Upper lobe of right lung (tissue), 1 donor: ENCODE data around the gene HS6ST2. TPM values are rescaled to one million over a fixed set of nuclear protein-coding genes. Genes with fewer than 3 reads are reported as not detected.

Experiments used
- ATAC-seq: fragments of 200-7000 bp; cut with Tn5 transposase; one replicate; pipeline ENCODE4 v1.9.1; 2020; ENCODE audit warnings: mild to moderate bottlenecking, moderate library complexity
- DNase-seq: peaks from one replicate; pipeline ENCODE4 v3.0.0-alpha.2; 2020
- H3K27ac ChIP-seq: fragments of 200-600 bp; one replicate; pipeline ENCODE4 v1.8.0; 2022
- H3K27me3 ChIP-seq: fragments of 200-600 bp; one replicate; pipeline ENCODE4 v1.8.0; 2022; ENCODE audit warnings: mild to moderate bottlenecking
- H3K36me3 ChIP-seq: fragments of 200-600 bp; one replicate; pipeline ENCODE4 v1.8.0; 2022
- H3K4me1 ChIP-seq: fragments of 200-600 bp; one replicate; pipeline ENCODE4 v1.8.0; 2022
- H3K4me3 ChIP-seq: fragments of 200-600 bp; one replicate; pipeline ENCODE4 v1.8.0; 2022; ENCODE audit warnings: mild to moderate bottlenecking
- H3K9me3 ChIP-seq: fragments of 200-600 bp; one replicate; pipeline ENCODE4 v1.8.0; 2022
- CTCF ChIP-seq: fragments of 200-600 bp; IDR thresholded peaks from one replicate; pipeline ENCODE4 v1.8.0; 2022; ENCODE audit warnings: antibody characterized with exemption
- intact Hi-C: fragments of 100-400 bp; cut with DNase I; formaldehyde crosslinking; loops from one replicate; pipeline ENCODE4 v1.11.0; 2022
- total RNA-seq: library from RNA; stranded (reverse); fragmentation: NEBNext Ultra II Directional; extraction: Animal tissue kit (Norgen Biotek cat#: 25700); gene quantifications from one replicate; pipeline ENCODE4 v1.2.1, GENCODE V29; 2021
- donor health status: DM: no; HTN: yes; CAD: no; lungs with severe emphysema.

HS6ST2 gene
- total RNA-seq, 1 donor from 2014 or later = 0.87 TPM

- no peak overlapping the region for H3K4me3 ChIP-seq
- H3K36me3 ChIP-seq = no peaks in the 10 kb centered on the region
- DNase-seq (no peak), ATAC-seq (no peak)
- TF ChIP-seq CTCF = no peak
- H3K27me3 ChIP-seq = no peaks in the 10 kb centered on the region
- intact Hi-C loops = no loop called here
- no peak overlapping the region for H3K27ac ChIP-seq
- no peaks in the 10 kb centered on the region for H3K4me1 ChIP-seq
- H3K9me3 ChIP-seq = no peaks in the 10 kb centered on the region
Measured at GRCh38 chrX:132769609-132770008, 188.8 kb downstream of the HS6ST2 start.

GRCh38 chrX:132766452-132766851 is 192.0 kb downstream of the HS6ST2 start:
- H3K36me3 ChIP-seq = no peaks in the 10 kb centered on the region
- intact Hi-C loops = no loop called here
- H3K27me3 ChIP-seq = no peaks in the 10 kb centered on the region
- TF ChIP-seq CTCF = no peak
- no peaks in the 10 kb centered on the region for H3K9me3 ChIP-seq
- no peak for ATAC-seq
- DNase-seq = no peak
- no peak overlapping the region for H3K27ac ChIP-seq
- no peak overlapping the region for H3K4me3 ChIP-seq
- no peaks in the 10 kb centered on the region for H3K4me1 ChIP-seq

- no peak overlapping the region for H3K4me3 ChIP-seq
- DNase-seq (no peak), ATAC-seq (no peak)
- intact Hi-C loops = no loop called here
- no peaks in the 10 kb centered on the region for H3K9me3 ChIP-seq
- TF ChIP-seq CTCF = no peak
- H3K4me1 ChIP-seq = no peaks in the 10 kb centered on the region
- H3K27ac ChIP-seq = no peak overlapping the region
- no peaks in the 10 kb centered on the region for H3K27me3 ChIP-seq
- no peaks in the 10 kb centered on the region for H3K36me3 ChIP-seq
Measured at GRCh38 chrX:132763528-132763927, 194.9 kb downstream of the HS6ST2 start.

GRCh38 chrX:132758759-132759158 is 199.7 kb downstream of the HS6ST2 start:
- Histone ChIP-seq H3K9me3 (no peaks in the 10 kb centered on the region), H3K36me3 (no peaks in the 10 kb centered on the region), H3K27ac (no peak overlapping the region), H3K4me3 (no peak overlapping the region), H3K4me1 (no peaks in the 10 kb centered on the region), H3K27me3 (no peaks in the 10 kb centered on the region)
- intact Hi-C loops = no loop called here
- ATAC-seq (no peak), DNase-seq (no peak)
- TF ChIP-seq CTCF = no peak

GRCh38 chrX:132757066-132757623 is 201.3 kb downstream of the HS6ST2 start:
- Histone ChIP-seq H3K27me3 (no peaks in the 10 kb centered on the region), H3K9me3 (no peaks in the 10 kb centered on the region), H3K4me3 (no peak overlapping the region), H3K27ac (no peak overlapping the region), H3K4me1 (no peaks in the 10 kb centered on the region), H3K36me3 (no peaks in the 10 kb centered on the region)
- DNase-seq = no peak
- intact Hi-C loops = no loop called here
- ATAC-seq = no peak
- TF ChIP-seq CTCF = no peak

- no peak overlapping the region for H3K4me3 ChIP-seq
- H3K27me3 ChIP-seq = no peaks in the 10 kb centered on the region
- no peaks in the 10 kb centered on the region for H3K9me3 ChIP-seq
- no peaks in the 10 kb centered on the region for H3K4me1 ChIP-seq
- ATAC-seq (no peak), DNase-seq (no peak)
- H3K36me3 ChIP-seq = no peaks in the 10 kb centered on the region
- intact Hi-C loops = no loop called here
- no peak for TF ChIP-seq CTCF
- H3K27ac ChIP-seq = no peak overlapping the region
Measured at GRCh38 chrX:132756439-132756838, 202.0 kb downstream of the HS6ST2 start.
